ENCODE results near the gene SRPX.

SRPX gene

GRCh38 chrX:38151441-38151840 is 69.2 kb downstream of the SRPX start:
- H3K4me1 ChIP-seq, result no peaks in the 10 kb centered on the region
- no peaks in the 10 kb centered on the region for H3K27me3 ChIP-seq (ENCODE audit: control insufficient read depth, insufficient read depth, low read length)
- no peaks in the 10 kb centered on the region for H3K36me3 ChIP-seq (ENCODE audit: control insufficient read depth, insufficient read depth, low read length)
- no peak overlapping the region for H3K4me3 ChIP-seq (ENCODE audit: low read depth, low read length)
- H3K9ac ChIP-seq, result no peak overlapping the region
- H3K4me2 ChIP-seq (ENCODE audit: low read length), result no peak overlapping the region
- no peaks in the 10 kb centered on the region for H3K79me2 ChIP-seq
- no peak overlapping the region for H2AFZ ChIP-seq
- no peak for TF ChIP-seq CTCF (IDR thresholded peaks at IDR 0.05)
- H3K9me3 ChIP-seq (ENCODE audit: control insufficient read depth, low read length), result no peaks in the 10 kb centered on the region
- H3K27ac ChIP-seq, result no peak overlapping the region

- no peak overlapping the region for H3K9ac ChIP-seq
- no peak for TF ChIP-seq CTCF (IDR thresholded peaks at IDR 0.05)
These were observed 69.7 kb downstream of the SRPX start for GRCh38 chrX:38150993-38151392.

GRCh38 chrX:38149016-38149415 is 71.7 kb downstream of the SRPX start:
- Histone ChIP-seq H3K9me3 (ENCODE audit: control insufficient read depth, low read length) (no peaks in the 10 kb centered on the region), H2AFZ (no peak overlapping the region), H3K4me2 (ENCODE audit: low read length) (no peak overlapping the region), H3K9ac (no peak overlapping the region), H3K36me3 (ENCODE audit: control insufficient read depth, insufficient read depth, low read length) (no peaks in the 10 kb centered on the region), H3K79me2 (no peaks in the 10 kb centered on the region), H3K27me3 (ENCODE audit: control insufficient read depth, insufficient read depth, low read length) (no peaks in the 10 kb centered on the region), H3K27ac (no peak overlapping the region), H3K4me3 (ENCODE audit: low read depth, low read length) (no peak overlapping the region), H3K4me1 (no peaks in the 10 kb centered on the region)
- no peak for TF ChIP-seq CTCF (IDR thresholded peaks at IDR 0.05)

More at GRCh38 chrX:38150993-38151392, 69.7 kb downstream of the SRPX start:
- Histone ChIP-seq H3K36me3 (ENCODE audit: control insufficient read depth, insufficient read depth, low read length) (no peaks in the 10 kb centered on the region), H3K27me3 (ENCODE audit: control insufficient read depth, insufficient read depth, low read length) (no peaks in the 10 kb centered on the region), H2AFZ (no peak overlapping the region), H3K79me2 (no peaks in the 10 kb centered on the region), H3K9me3 (ENCODE audit: control insufficient read depth, low read length) (no peaks in the 10 kb centered on the region), H3K4me1 (no peaks in the 10 kb centered on the region), H3K4me3 (ENCODE audit: low read depth, low read length) (no peak overlapping the region), H3K4me2 (ENCODE audit: low read length) (no peak overlapping the region), H3K27ac (no peak overlapping the region)

GRCh38 chrX:38142610-38143009 is 78.1 kb downstream of the SRPX start:
- Histone ChIP-seq H3K36me3 (ENCODE audit: control insufficient read depth, insufficient read depth, low read length) (no peaks in the 10 kb centered on the region), H3K27me3 (ENCODE audit: control insufficient read depth, insufficient read depth, low read length) (no peaks in the 10 kb centered on the region), H3K27ac (no peak overlapping the region)

More at GRCh38 chrX:38142610-38143009, 78.1 kb downstream of the SRPX start:
- Histone ChIP-seq H3K79me2 (no peaks in the 10 kb centered on the region), H3K9me3 (ENCODE audit: control insufficient read depth, low read length) (no peaks in the 10 kb centered on the region), H3K4me2 (ENCODE audit: low read length) (no peak overlapping the region), H3K9ac (no peak overlapping the region), H3K4me1 (no peaks in the 10 kb centered on the region), H2AFZ (no peak overlapping the region), H3K4me3 (ENCODE audit: low read depth, low read length) (no peak overlapping the region)
- no peak for TF ChIP-seq CTCF (IDR thresholded peaks at IDR 0.05)

Measured in parathyroid adenoma (tissue), 2 donors.